ENCODE data around the gene TPPP2.
"Not testable (repeated sequence)": the region's sequence is repeated elsewhere in the genome, so short reads cannot be mapped to it uniquely, and the experiment has no call there.

DNA sequence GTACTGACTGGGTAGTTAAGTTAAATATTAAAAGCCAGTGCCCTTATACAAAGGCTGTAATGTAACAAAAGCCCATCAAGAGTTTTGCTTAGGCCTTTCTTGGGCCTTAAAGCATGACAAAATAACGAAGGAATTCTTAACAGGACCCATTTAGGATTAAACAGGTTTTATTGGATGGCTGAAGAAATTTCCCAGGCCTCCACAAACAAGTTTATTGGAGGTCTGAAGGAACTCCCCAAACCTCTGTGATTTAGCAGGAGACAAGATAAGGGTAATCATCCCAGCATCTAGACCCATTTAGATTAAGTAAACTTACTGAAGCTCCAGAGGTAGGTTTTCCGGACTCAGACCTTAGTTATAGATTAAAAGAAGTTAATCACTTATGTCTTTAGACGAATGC, 20.3 kb upstream of the TPPP2 start:
- not testable (repeated sequence) for TF ChIP-seq TAF1 (conservative IDR thresholded peaks at IDR 0.05); YY1 (IDR thresholded peaks at IDR 0.05); FOXA2 (IDR thresholded peaks at IDR 0.05); EGR1 (IDR thresholded peaks at IDR 0.05; ENCODE audit: low read depth in 2 of 2); RAD21 (IDR thresholded peaks at IDR 0.05)
- TF ChIP-seq, protein P1, sequence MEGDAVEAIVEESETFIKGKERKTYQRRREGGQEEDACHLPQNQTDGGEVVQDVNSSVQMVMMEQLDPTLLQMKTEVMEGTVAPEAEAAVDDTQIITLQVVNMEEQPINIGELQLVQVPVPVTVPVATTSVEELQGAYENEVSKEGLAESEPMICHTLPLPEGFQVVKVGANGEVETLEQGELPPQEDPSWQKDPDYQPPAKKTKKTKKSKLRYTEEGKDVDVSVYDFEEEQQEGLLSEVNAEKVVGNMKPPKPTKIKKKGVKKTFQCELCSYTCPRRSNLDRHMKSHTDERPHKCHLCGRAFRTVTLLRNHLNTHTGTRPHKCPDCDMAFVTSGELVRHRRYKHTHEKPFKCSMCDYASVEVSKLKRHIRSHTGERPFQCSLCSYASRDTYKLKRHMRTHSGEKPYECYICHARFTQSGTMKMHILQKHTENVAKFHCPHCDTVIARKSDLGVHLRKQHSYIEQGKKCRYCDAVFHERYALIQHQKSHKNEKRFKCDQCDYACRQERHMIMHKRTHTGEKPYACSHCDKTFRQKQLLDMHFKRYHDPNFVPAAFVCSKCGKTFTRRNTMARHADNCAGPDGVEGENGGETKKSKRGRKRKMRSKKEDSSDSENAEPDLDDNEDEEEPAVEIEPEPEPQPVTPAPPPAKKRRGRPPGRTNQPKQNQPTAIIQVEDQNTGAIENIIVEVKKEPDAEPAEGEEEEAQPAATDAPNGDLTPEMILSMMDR (IDR thresholded peaks at IDR 0.05; ENCODE audit: low read depth, low read length, missing input control) = not testable (repeated sequence)
- TF ChIP-seq, protein P2, sequence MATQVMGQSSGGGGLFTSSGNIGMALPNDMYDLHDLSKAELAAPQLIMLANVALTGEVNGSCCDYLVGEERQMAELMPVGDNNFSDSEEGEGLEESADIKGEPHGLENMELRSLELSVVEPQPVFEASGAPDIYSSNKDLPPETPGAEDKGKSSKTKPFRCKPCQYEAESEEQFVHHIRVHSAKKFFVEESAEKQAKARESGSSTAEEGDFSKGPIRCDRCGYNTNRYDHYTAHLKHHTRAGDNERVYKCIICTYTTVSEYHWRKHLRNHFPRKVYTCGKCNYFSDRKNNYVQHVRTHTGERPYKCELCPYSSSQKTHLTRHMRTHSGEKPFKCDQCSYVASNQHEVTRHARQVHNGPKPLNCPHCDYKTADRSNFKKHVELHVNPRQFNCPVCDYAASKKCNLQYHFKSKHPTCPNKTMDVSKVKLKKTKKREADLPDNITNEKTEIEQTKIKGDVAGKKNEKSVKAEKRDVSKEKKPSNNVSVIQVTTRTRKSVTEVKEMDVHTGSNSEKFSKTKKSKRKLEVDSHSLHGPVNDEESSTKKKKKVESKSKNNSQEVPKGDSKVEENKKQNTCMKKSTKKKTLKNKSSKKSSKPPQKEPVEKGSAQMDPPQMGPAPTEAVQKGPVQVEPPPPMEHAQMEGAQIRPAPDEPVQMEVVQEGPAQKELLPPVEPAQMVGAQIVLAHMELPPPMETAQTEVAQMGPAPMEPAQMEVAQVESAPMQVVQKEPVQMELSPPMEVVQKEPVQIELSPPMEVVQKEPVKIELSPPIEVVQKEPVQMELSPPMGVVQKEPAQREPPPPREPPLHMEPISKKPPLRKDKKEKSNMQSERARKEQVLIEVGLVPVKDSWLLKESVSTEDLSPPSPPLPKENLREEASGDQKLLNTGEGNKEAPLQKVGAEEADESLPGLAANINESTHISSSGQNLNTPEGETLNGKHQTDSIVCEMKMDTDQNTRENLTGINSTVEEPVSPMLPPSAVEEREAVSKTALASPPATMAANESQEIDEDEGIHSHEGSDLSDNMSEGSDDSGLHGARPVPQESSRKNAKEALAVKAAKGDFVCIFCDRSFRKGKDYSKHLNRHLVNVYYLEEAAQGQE (IDR thresholded peaks at IDR 0.05) = not testable (repeated sequence)
- TF ChIP-seq, protein P3, sequence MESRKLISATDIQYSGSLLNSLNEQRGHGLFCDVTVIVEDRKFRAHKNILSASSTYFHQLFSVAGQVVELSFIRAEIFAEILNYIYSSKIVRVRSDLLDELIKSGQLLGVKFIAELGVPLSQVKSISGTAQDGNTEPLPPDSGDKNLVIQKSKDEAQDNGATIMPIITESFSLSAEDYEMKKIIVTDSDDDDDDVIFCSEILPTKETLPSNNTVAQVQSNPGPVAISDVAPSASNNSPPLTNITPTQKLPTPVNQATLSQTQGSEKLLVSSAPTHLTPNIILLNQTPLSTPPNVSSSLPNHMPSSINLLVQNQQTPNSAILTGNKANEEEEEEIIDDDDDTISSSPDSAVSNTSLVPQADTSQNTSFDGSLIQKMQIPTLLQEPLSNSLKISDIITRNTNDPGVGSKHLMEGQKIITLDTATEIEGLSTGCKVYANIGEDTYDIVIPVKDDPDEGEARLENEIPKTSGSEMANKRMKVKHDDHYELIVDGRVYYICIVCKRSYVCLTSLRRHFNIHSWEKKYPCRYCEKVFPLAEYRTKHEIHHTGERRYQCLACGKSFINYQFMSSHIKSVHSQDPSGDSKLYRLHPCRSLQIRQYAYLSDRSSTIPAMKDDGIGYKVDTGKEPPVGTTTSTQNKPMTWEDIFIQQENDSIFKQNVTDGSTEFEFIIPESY (IDR thresholded peaks at IDR 0.05) = not testable (repeated sequence)
- TF ChIP-seq, protein P4, sequence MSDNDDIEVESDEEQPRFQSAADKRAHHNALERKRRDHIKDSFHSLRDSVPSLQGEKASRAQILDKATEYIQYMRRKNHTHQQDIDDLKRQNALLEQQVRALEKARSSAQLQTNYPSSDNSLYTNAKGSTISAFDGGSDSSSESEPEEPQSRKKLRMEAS (IDR thresholded peaks at IDR 0.05) = not testable (repeated sequence)

Data from liver (tissue), 3 donors.